ENCODE data around the gene INPP5F. TPM values are rescaled to one million over a fixed set of nuclear protein-coding genes. Genes with fewer than 3 reads are reported as not detected.
A peak's percentile ranks its signal among the peaks of the same experiment; 100 is the strongest.

Gene INPP5F
- total and polyA plus RNA-seq, 9 of the 15 experiments (the other 6 are each of a cell fraction or from before 2014, with no cell fraction given): 1.6 to 7.3 (median 6.0) TPM

DNA sequence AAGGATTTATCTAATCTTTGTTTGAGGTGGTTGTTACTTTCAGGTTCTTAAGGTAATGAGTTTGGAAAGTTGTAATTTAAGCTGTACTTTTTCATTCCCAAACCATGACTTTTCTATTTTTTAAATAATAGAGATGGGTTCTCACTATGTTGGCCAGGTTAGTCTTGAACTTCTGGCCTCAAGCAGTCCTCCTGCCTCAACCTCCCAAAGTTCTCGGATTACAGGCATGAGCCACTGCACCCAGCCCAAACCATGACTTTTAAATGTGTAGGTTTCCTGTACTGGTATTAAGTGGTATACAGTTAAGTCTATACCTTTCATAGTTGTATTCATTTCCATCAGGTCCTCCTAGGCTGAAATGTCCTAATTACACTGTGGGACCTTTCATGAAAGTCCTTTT, 10.4 kb downstream of the INPP5F start:
- FAIRE-seq (no peak), DNase-seq (ENCODE audit: extremely low read depth in 1 of 4, low spot score in 3 of 4) (no peak), ATAC-seq (no peak)
- Histone ChIP-seq H3K4me1 (replicated peaks in 1 of 2; ENCODE audit: control insufficient read depth in 2 of 2, insufficient read depth in 2 of 2, low read length in 2 of 2) (peaks cover 0 to 11% of the 10 kb centered on the region in 2 experiments; a peak in 3 of 5 replicates), H3K9ac (ENCODE audit: insufficient read depth in 1 of 2, low read depth in 2 of 2, low read length in 2 of 2) (no peak overlapping the region), H3K4me2 (ENCODE audit: insufficient read depth, low read length) (no peak overlapping the region), H3K36me3 (ENCODE audit: control insufficient read depth, insufficient read depth, low read length) (no peaks in the 10 kb centered on the region), H3K9me3 (replicated peaks; ENCODE audit: control insufficient read depth, insufficient read depth, low read depth, low read length) (no peaks in the 10 kb centered on the region), H3K4me3 (no peak overlapping the region), H2AFZ (ENCODE audit: low read depth, low read length) (no peak overlapping the region), H3K27ac (ENCODE audit: extremely low read depth, low read depth, low read length) (no peak overlapping the region), H3K79me2 (ENCODE audit: control insufficient read depth, insufficient read depth, low read length) (no peaks in the 10 kb centered on the region), H4K20me1 (replicated peaks; ENCODE audit: control insufficient read depth, insufficient read depth, low read length) (no peaks in the 10 kb centered on the region), H3K9me1 (ENCODE audit: control insufficient read depth, insufficient read depth, low read length) (no peaks in the 10 kb centered on the region), H3K27me3 (ENCODE audit: control insufficient read depth in 2 of 2, insufficient read depth in 2 of 2, low read length in 2 of 2) (no peaks in the 10 kb centered on the region)
- in situ Hi-C loops (cut with MboI): no loop called here
- 0 out of 2 replicates have a peak, but pooled peaks have one; percentile 32 for TF ChIP-seq ZNF121 (CRISPR knock-in tag; conservative IDR thresholded peaks at IDR 0.05)
- TF ChIP-seq, protein P1, sequence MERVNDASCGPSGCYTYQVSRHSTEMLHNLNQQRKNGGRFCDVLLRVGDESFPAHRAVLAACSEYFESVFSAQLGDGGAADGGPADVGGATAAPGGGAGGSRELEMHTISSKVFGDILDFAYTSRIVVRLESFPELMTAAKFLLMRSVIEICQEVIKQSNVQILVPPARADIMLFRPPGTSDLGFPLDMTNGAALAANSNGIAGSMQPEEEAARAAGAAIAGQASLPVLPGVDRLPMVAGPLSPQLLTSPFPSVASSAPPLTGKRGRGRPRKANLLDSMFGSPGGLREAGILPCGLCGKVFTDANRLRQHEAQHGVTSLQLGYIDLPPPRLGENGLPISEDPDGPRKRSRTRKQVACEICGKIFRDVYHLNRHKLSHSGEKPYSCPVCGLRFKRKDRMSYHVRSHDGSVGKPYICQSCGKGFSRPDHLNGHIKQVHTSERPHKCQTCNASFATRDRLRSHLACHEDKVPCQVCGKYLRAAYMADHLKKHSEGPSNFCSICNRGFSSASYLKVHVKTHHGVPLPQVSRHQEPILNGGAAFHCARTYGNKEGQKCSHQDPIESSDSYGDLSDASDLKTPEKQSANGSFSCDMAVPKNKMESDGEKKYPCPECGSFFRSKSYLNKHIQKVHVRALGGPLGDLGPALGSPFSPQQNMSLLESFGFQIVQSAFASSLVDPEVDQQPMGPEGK (CRISPR knock-in tag; IDR thresholded peaks at IDR 0.05; ENCODE audit: borderline replicate concordance): no peak
- ChIA-PET POLR2A (no interaction called here), CTCF (ENCODE audit: low intra/inter-chr PET ratio) (no interaction called here)
- 73% methylated on average over 1 of the region's 1 CpG for WGBS (ENCODE audit: insufficient coverage, low coverage, missing lambda C conversion rate)
- no TSS peak for BruUV-seq (replicated peaks)
- intact Hi-C loops (cut with micrococcal nuclease): no loop called here

DNA sequence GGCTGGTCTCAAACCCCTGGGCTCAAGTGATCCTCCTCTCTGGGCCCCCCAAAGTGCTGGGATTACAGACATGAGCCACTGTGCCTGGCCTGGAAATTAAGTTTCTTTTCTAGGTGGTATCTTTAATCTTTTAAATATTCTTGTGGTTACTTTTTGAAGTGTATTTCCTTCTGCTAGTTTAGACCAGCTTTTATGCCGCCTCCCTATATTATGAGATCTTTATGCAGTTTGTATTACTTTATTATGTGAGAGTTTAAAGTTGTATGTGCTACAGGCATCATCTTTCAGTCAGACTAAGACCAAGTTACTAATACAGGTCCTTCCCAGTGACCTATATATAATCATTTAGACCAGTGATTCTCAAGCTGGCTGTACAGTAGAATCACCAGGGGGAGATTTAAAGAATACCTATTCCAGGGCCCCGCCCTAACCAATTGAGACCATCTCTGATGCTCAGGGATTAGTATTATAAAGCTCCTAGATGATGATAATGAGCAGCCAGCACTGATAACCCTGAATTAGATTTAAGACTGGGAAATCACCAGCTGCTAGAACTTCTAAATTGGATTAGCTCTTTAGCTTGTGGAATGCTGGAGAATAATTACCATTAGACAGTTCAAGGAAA, 11.3 kb downstream of the INPP5F start:
- BruUV-seq (replicated peaks): no TSS peak
- no peak for ATAC-seq
- intact Hi-C loops (cut with micrococcal nuclease): no loop called here
- no peaks in the 10 kb centered on the region for H3K36me3 ChIP-seq (ENCODE audit: control insufficient read depth, insufficient read depth, low read length)
- H2AFZ ChIP-seq (ENCODE audit: low read depth, low read length): no peak overlapping the region
- no peak for FAIRE-seq
- H3K27me3 ChIP-seq (ENCODE audit: control insufficient read depth in 2 of 2, insufficient read depth in 2 of 2, low read length in 2 of 2): no peaks in the 10 kb centered on the region
- no peaks in the 10 kb centered on the region for H3K79me2 ChIP-seq (ENCODE audit: control insufficient read depth, insufficient read depth, low read length)
- H3K9me3 ChIP-seq (replicated peaks; ENCODE audit: control insufficient read depth, insufficient read depth, low read depth, low read length): no peaks in the 10 kb centered on the region
- no peaks in the 10 kb centered on the region for H3K9me1 ChIP-seq (ENCODE audit: control insufficient read depth, insufficient read depth, low read length)
- no peak for DNase-seq (ENCODE audit: extremely low read depth in 1 of 4, low spot score in 3 of 4)
- no peaks in the 10 kb centered on the region for H4K20me1 ChIP-seq (replicated peaks; ENCODE audit: control insufficient read depth, insufficient read depth, low read length)
- no peak overlapping the region for H3K27ac ChIP-seq (ENCODE audit: extremely low read depth, low read depth, low read length)
- H3K4me3 ChIP-seq: no peak overlapping the region
- ChIA-PET POLR2A (interaction anchor here (0.7 to 1.4 kb wide), 4 partner anchors 8 to 575 kb away, joined by 3 to 4 read pairs (median 4); no protein-coding TSS in a partner anchor), CTCF (ENCODE audit: low intra/inter-chr PET ratio) (no interaction called here)
- H3K4me2 ChIP-seq (ENCODE audit: insufficient read depth, low read length): no peak overlapping the region
- peaks cover 0 to 11% of the 10 kb centered on the region in 2 experiments; a peak in 3 of 5 replicates for H3K4me1 ChIP-seq (replicated peaks in 1 of 2; ENCODE audit: control insufficient read depth in 2 of 2, insufficient read depth in 2 of 2, low read length in 2 of 2)
- 69% methylated on average over 2 of the region's 2 CpGs for WGBS (ENCODE audit: insufficient coverage, low coverage, missing lambda C conversion rate)
- H3K9ac ChIP-seq (ENCODE audit: insufficient read depth in 1 of 2, low read depth in 2 of 2, low read length in 2 of 2): no peak overlapping the region
- in situ Hi-C loops (cut with MboI): no loop called here
- TF ChIP-seq IFI16 (CRISPR knock-in tag; IDR thresholded peaks at IDR 0.05) (no peak), CREB3 (tag; conservative IDR thresholded peaks at IDR 0.05; ENCODE audit: low read depth) (no peak), ZNF384 (IDR thresholded peaks at IDR 0.05; ENCODE audit: low read depth, low read length) (no peak)
- TF ChIP-seq, protein P2, sequence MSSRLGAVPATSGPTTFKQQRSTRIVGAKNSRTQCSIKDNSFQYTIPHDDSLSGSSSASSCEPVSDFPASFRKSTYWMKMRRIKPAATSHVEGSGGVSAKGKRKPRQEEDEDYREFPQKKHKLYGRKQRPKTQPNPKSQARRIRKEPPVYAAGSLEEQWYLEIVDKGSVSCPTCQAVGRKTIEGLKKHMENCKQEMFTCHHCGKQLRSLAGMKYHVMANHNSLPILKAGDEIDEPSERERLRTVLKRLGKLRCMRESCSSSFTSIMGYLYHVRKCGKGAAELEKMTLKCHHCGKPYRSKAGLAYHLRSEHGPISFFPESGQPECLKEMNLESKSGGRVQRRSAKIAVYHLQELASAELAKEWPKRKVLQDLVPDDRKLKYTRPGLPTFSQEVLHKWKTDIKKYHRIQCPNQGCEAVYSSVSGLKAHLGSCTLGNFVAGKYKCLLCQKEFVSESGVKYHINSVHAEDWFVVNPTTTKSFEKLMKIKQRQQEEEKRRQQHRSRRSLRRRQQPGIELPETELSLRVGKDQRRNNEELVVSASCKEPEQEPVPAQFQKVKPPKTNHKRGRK (tag; IDR thresholded peaks at IDR 0.05): no peak
- TF ChIP-seq, protein P3, sequence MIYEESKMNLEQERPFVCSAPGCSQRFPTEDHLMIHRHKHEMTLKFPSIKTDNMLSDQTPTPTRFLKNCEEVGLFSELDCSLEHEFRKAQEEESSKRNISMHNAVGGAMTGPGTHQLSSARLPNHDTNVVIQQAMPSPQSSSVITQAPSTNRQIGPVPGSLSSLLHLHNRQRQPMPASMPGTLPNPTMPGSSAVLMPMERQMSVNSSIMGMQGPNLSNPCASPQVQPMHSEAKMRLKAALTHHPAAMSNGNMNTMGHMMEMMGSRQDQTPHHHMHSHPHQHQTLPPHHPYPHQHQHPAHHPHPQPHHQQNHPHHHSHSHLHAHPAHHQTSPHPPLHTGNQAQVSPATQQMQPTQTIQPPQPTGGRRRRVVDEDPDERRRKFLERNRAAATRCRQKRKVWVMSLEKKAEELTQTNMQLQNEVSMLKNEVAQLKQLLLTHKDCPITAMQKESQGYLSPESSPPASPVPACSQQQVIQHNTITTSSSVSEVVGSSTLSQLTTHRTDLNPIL (CRISPR knock-in tag; IDR thresholded peaks at IDR 0.05): no peak

Measured in K562 (cell line).